IMR-90 (cell line): ENCODE measurements around the gene INSL3. TPM values are rescaled to one million over a fixed set of nuclear protein-coding genes. Genes with fewer than 3 reads are reported as not detected.

Source experiments
- ATAC-seq: fragments of 200-7000 bp; cut with Tn5 transposase; 2 replicates; pipeline ENCODE4 v1.9.1; 2020; ENCODE audit warnings: low read depth, mild to moderate bottlenecking, moderate library complexity
- BruUV-seq: library from RNA; stranded (reverse); fragments of 400-500 nt; replicated peaks from 2 replicates; lab custom pipeline; 2021; lab: Mats Ljungman, UMichigan
- CTCF ChIA-PET: fragments of 300-600 bp; formaldehyde crosslinking; extraction: SDS; loops from one replicate; lab custom pipeline; 2021; ENCODE audit warnings: antibody characterized with exemption; lab: Yijun Ruan, JAX
- POLR2A ChIA-PET: fragments of 300-600 bp; sonication (Branson Sonifier 250); formaldehyde crosslinking; loops from one replicate; lab custom pipeline; 2022; ENCODE audit warnings: antibody characterized with exemption; ENCODE audit not compliant: unreplicated experiment; lab: Charles Lee
- DNase-seq: peaks from one replicate; pipeline ENCODE4 v3.0.0; 2013
- H2AFZ ChIP-seq: replicated peaks from 2 replicates; pipeline ENCODE3; 2013; ENCODE audit warnings: low read length, mild to moderate bottlenecking; ENCODE audit not compliant: poor library complexity
- H2AK5ac ChIP-seq: 2 replicates; pipeline ENCODE4 v1.6.1; 2013; ENCODE audit warnings: low read depth, low read length, inconsistent platforms
- H2AK9ac ChIP-seq: replicated peaks from 2 replicates; pipeline ENCODE3; 2013; ENCODE audit warnings: mild to moderate bottlenecking, low read depth, low read length, moderate library complexity; ENCODE audit not compliant: poor library complexity
- H2BK120ac ChIP-seq: 2 replicates; pipeline ENCODE4 v1.6.1; 2013; ENCODE audit warnings: low read depth, low read length, inconsistent platforms
- H2BK15ac ChIP-seq: 3 replicates; pipeline ENCODE4 v1.6.1; 2013; ENCODE audit warnings: low read depth, low read length, inconsistent platforms
- H2BK20ac ChIP-seq: 2 replicates; pipeline ENCODE4 v1.6.1; 2013; ENCODE audit warnings: low read depth, mild to moderate bottlenecking, inconsistent platforms, low read length, moderate library complexity
- H2BK5ac ChIP-seq: 2 replicates; pipeline ENCODE4 v1.6.1; 2013; ENCODE audit warnings: mild to moderate bottlenecking, low read depth, low read length, inconsistent platforms; ENCODE audit not compliant: poor library complexity, severe bottlenecking
- H3K14ac ChIP-seq: replicated peaks from 2 replicates; pipeline ENCODE4 v1.6.1; 2013; ENCODE audit warnings: low read depth, low read length, inconsistent platforms
- H3K18ac ChIP-seq: 2 replicates; pipeline ENCODE4 v1.6.1; 2013; ENCODE audit warnings: low read depth, low read length, control low read depth
- H3K23ac ChIP-seq: 2 replicates; pipeline ENCODE4 v1.6.1; 2013; ENCODE audit warnings: low read depth, low read length, inconsistent platforms
- H3K27ac ChIP-seq: 2 replicates; pipeline ENCODE4 v1.5.1; 2013; ENCODE audit warnings: mild to moderate bottlenecking, control low read depth, low read length; ENCODE audit not compliant: insufficient read depth
- H3K27me3 ChIP-seq: 2 replicates; pipeline ENCODE4 v1.6.1; 2013; ENCODE audit warnings: low read length; ENCODE audit not compliant: control insufficient read depth, insufficient read depth
- H3K36me3 ChIP-seq: 2 replicates; pipeline ENCODE4 v1.6.1; 2013; ENCODE audit warnings: low read length, mixed read lengths; ENCODE audit not compliant: control insufficient read depth, insufficient read depth
- H3K4ac ChIP-seq: 2 replicates; pipeline ENCODE4 v1.6.1; 2013; ENCODE audit warnings: low read depth, low read length, inconsistent platforms
- H3K4me1 ChIP-seq: 2 replicates; pipeline ENCODE4 v1.6.1; 2013; ENCODE audit warnings: low read length, mixed read lengths; ENCODE audit not compliant: control insufficient read depth, insufficient read depth
- H3K4me2 ChIP-seq: 2 replicates; pipeline ENCODE4 v1.6.1; 2013; ENCODE audit warnings: low read depth, mild to moderate bottlenecking, control low read depth, low read length, moderate library complexity
- H3K4me3 ChIP-seq: 2 replicates; pipeline ENCODE4 v1.5.1; 2013; ENCODE audit warnings: low read depth, mild to moderate bottlenecking, control low read depth, low read length, moderate library complexity; ENCODE audit not compliant: insufficient read depth
- H3K56ac ChIP-seq: 2 replicates; pipeline ENCODE4 v1.6.1; 2013; ENCODE audit warnings: low read length, inconsistent platforms; ENCODE audit not compliant: insufficient read depth; ENCODE audit errors: extremely low read depth
- H3K79me1 ChIP-seq, 2 experiments: 2 replicates each; pipeline ENCODE4 v1.6.1; 2013; ENCODE audit warnings: low read length in 2 of 2, inconsistent platforms in 1 of 2, low read depth in 1 of 2
- H3K9ac ChIP-seq: 2 replicates; pipeline ENCODE4 v1.6.1; 2013; ENCODE audit warnings: low read depth, low read length, control low read depth
- H3K9me1 ChIP-seq: 2 replicates; pipeline ENCODE4 v1.6.1; 2013; ENCODE audit warnings: low read length, inconsistent platforms; ENCODE audit not compliant: insufficient read depth
- H3K9me3 ChIP-seq: 2 replicates; pipeline ENCODE4 v1.6.1; 2013; ENCODE audit warnings: low read length; ENCODE audit not compliant: control insufficient read depth, insufficient read depth
- H4K20me1 ChIP-seq: 2 replicates; pipeline ENCODE4 v1.6.1; 2013; ENCODE audit warnings: low read length, inconsistent platforms; ENCODE audit not compliant: insufficient read depth
- H4K5ac ChIP-seq: 2 replicates; pipeline ENCODE4 v1.6.1; 2013; ENCODE audit warnings: mild to moderate bottlenecking, low read depth, low read length, control low read depth
- H4K8ac ChIP-seq, 2 experiments: 2 replicates each; pipeline ENCODE4 v1.6.1; 2013; ENCODE audit warnings: low read depth in 2 of 2, low read length in 2 of 2, control low read depth in 1 of 2, inconsistent platforms in 1 of 2
- H4K91ac ChIP-seq: 2 replicates; pipeline ENCODE4 v1.6.1; 2013; ENCODE audit warnings: low read depth, low read length, inconsistent platforms; ENCODE audit not compliant: insufficient read depth
- BHLHE40 ChIP-seq: fragments of 150-350 bp; IDR thresholded peaks from 2 replicates; pipeline ENCODE4 v1.6.1; 2016; ENCODE audit warnings: mild to moderate bottlenecking, low read depth, low read length
- CEBPB ChIP-seq: IDR thresholded peaks from 2 replicates; pipeline ENCODE4 v1.6.1; 2012; ENCODE audit warnings: low read depth, low read length, improper control_type of control experiment
- CTCF ChIP-seq: conservative IDR thresholded peaks from 2 replicates; pipeline ENCODE4 v1.5.1; 2012; ENCODE audit warnings: mild to moderate bottlenecking, low read depth, low read length, improper control_type of control experiment
- ELK1 ChIP-seq: fragments of 150-350 bp; IDR thresholded peaks from 2 replicates; pipeline ENCODE4 v1.6.1; 2016; ENCODE audit warnings: low read depth, mild to moderate bottlenecking, low read length, moderate library complexity, borderline replicate concordance
- FOS ChIP-seq: fragments of 150-350 bp; IDR thresholded peaks from 2 replicates; pipeline ENCODE4 v1.6.1; 2016; ENCODE audit warnings: low read depth, low read length
- MAFK ChIP-seq: IDR thresholded peaks from 2 replicates; pipeline ENCODE4 v1.6.1; 2012; ENCODE audit warnings: low read depth, low read length, improper control_type of control experiment
- MAZ ChIP-seq: IDR thresholded peaks from 2 replicates; pipeline ENCODE4 v1.6.1; 2012; ENCODE audit warnings: low read depth, mild to moderate bottlenecking, low read length, improper control_type of control experiment, moderate library complexity, borderline replicate concordance
- MXI1 ChIP-seq: IDR thresholded peaks from 2 replicates; pipeline ENCODE4 v1.6.1; 2012; ENCODE audit warnings: low read depth, mild to moderate bottlenecking, low read length, moderate library complexity, borderline replicate concordance
- POLR2A ChIP-seq: IDR thresholded peaks from 2 replicates; pipeline ENCODE4 v1.6.1; 2012; ENCODE audit warnings: mild to moderate bottlenecking, low read depth, low read length
- RAD21 ChIP-seq: IDR thresholded peaks from 2 replicates; pipeline ENCODE4 v1.6.1; 2012; ENCODE audit warnings: low read length, improper control_type of control experiment
- RFX5 ChIP-seq: IDR thresholded peaks from 2 replicates; pipeline ENCODE4 v1.8.0; 2012; ENCODE audit warnings: low read depth, mild to moderate bottlenecking, low read length, moderate library complexity
- SMC3 ChIP-seq: fragments of 150-350 bp; IDR thresholded peaks from 2 replicates; pipeline ENCODE4 v1.6.1; 2016; ENCODE audit warnings: low read depth, mild to moderate bottlenecking, antibody characterized with exemption, low read length, moderate library complexity
- USF2 ChIP-seq: fragments of 150-350 bp; IDR thresholded peaks from 2 replicates; pipeline ENCODE4 v1.6.1; 2017; ENCODE audit warnings: mild to moderate bottlenecking, antibody characterized with exemption, low read length, low read depth
- WGBS, 2 experiments: methylation state at CpG; one replicate each; pipeline versions ENCODE4 v1.1.5 to v1.1.7; 2013; ENCODE audit warnings: missing lambda C conversion rate in 2 of 2; ENCODE audit not compliant: insufficient read length in 1 of 2; ENCODE audit errors: extremely low coverage in 2 of 2; 5-methylcytosine and 5-hydroxymethylcytosine counted together
- dilution Hi-C: fragments of 300-500 bp; cut with HindIII; formaldehyde crosslinking; loops from one replicate; pipeline ENCODE4 v1.14.3; 2018; ENCODE audit warnings: low sequenced_read_pairs; ENCODE audit not compliant: unreplicated experiment
- in situ Hi-C: fragments of 300-500 bp; cut with MboI; formaldehyde crosslinking; loops from 3 replicates; pipeline ENCODE4 v1.14.3; 2019; ENCODE audit warnings: low sequenced_read_pairs, inconsistent platforms, mixed read lengths
- intact Hi-C: fragments of 100-400 bp; cut with micrococcal nuclease; formaldehyde crosslinking; loops from 2 replicates; pipeline ENCODE4 v1.10.0; 2022
- polyA plus RNA-seq, 3 experiments: library from polyadenylated mRNA; depleted of rRNA; stranded (reverse); fragments of >200 nt; gene quantifications; 2 replicates each; pipeline ENCODE4 v1.2.3, GENCODE V29; 2012; ENCODE audit warnings: low replicate concordance in 1 of 3
- total RNA-seq: library from RNA; depleted of rRNA; stranded (reverse); fragments of >200 nt; gene quantifications from 2 replicates; pipeline ENCODE4 v1.2.3, GENCODE V29; 2012

The INSL3 gene
- total and polyA plus RNA-seq, 2 of the 4 experiments (the other 2 are of a cell fraction): not detected

- no peak overlapping the region for H4K5ac ChIP-seq
- H3K18ac ChIP-seq: no peak overlapping the region
- ChIA-PET POLR2A (no interaction called here), CTCF (interaction anchor here (0.6 kb wide), 1 partner anchor 212 kb away, joined by 5 read pairs; no protein-coding TSS in a partner anchor)
- intact Hi-C loops (no loop called here), in situ Hi-C loops (no loop called here), dilution Hi-C loops (no loop called here)
- BruUV-seq: no TSS peak
- DNase-seq (no peak), ATAC-seq (no peak)
- H3K27me3 ChIP-seq: peaks cover 15% of the 10 kb centered on the region
- no peak overlapping the region for H2AK9ac ChIP-seq
- no peak overlapping the region for H4K8ac ChIP-seq
- H3K36me3 ChIP-seq: no peaks in the 10 kb centered on the region
- 47% methylated on average over 4 of the region's 13 CpGs; no CpG with 5 or more reads in 1 of the 2 experiments for WGBS, 2 experiments
- H2AK5ac ChIP-seq: no peak overlapping the region
- H4K20me1 ChIP-seq: no peaks in the 10 kb centered on the region
- H3K4me2 ChIP-seq: no peak overlapping the region
- H3K4ac ChIP-seq: no peak overlapping the region
- H3K9ac ChIP-seq: no peak overlapping the region
- no peak overlapping the region for H2BK5ac ChIP-seq
- no peak overlapping the region for H2BK120ac ChIP-seq
- no peak overlapping the region for H3K23ac ChIP-seq
- no peak overlapping the region for H3K27ac ChIP-seq
- H2BK15ac ChIP-seq: no peak overlapping the region
- no peak overlapping the region for H4K91ac ChIP-seq
- no peak overlapping the region for H3K56ac ChIP-seq
- no peaks in the 10 kb centered on the region for H3K9me1 ChIP-seq
- no peaks in the 10 kb centered on the region for H3K9me3 ChIP-seq
- no peaks in the 10 kb centered on the region for H3K4me1 ChIP-seq
- H3K14ac ChIP-seq: no peak overlapping the region
- no peaks in the 10 kb centered on the region for H3K79me1 ChIP-seq
- no peak overlapping the region for H2AFZ ChIP-seq
- H3K4me3 ChIP-seq: no peak overlapping the region
- no peak for TF ChIP-seq RFX5
- no peak for TF ChIP-seq ELK1
- no peak for TF ChIP-seq SMC3
- no peak for TF ChIP-seq CTCF
- no peak for TF ChIP-seq POLR2A
- no peak for TF ChIP-seq MAZ
- TF ChIP-seq CEBPB: no peak
- no peak for TF ChIP-seq RAD21
- TF ChIP-seq USF2: no peak
- TF ChIP-seq MAFK: no peak
- no peak for TF ChIP-seq FOS
- no peak for TF ChIP-seq MXI1
- no peak for TF ChIP-seq BHLHE40
- H2BK20ac ChIP-seq: no peak overlapping the region
Measured at GRCh38 chr19:17817668-17818363, 3.5 kb downstream of the INSL3 start.
